HG03378 (cell line): Measurements from ENCODE around the gene DHX57.
A peak's percentile ranks its signal among the peaks of the same experiment; 100 is the strongest.

Experiments used
- ATAC-seq: cut with Tn5 transposase; IDR thresholded peaks from one replicate; pipeline ENCODE4 v1.9.1; 2021; ENCODE audit warnings: mild to moderate bottlenecking, moderate library complexity; ENCODE audit not compliant: unreplicated experiment

Gene DHX57, protein sequence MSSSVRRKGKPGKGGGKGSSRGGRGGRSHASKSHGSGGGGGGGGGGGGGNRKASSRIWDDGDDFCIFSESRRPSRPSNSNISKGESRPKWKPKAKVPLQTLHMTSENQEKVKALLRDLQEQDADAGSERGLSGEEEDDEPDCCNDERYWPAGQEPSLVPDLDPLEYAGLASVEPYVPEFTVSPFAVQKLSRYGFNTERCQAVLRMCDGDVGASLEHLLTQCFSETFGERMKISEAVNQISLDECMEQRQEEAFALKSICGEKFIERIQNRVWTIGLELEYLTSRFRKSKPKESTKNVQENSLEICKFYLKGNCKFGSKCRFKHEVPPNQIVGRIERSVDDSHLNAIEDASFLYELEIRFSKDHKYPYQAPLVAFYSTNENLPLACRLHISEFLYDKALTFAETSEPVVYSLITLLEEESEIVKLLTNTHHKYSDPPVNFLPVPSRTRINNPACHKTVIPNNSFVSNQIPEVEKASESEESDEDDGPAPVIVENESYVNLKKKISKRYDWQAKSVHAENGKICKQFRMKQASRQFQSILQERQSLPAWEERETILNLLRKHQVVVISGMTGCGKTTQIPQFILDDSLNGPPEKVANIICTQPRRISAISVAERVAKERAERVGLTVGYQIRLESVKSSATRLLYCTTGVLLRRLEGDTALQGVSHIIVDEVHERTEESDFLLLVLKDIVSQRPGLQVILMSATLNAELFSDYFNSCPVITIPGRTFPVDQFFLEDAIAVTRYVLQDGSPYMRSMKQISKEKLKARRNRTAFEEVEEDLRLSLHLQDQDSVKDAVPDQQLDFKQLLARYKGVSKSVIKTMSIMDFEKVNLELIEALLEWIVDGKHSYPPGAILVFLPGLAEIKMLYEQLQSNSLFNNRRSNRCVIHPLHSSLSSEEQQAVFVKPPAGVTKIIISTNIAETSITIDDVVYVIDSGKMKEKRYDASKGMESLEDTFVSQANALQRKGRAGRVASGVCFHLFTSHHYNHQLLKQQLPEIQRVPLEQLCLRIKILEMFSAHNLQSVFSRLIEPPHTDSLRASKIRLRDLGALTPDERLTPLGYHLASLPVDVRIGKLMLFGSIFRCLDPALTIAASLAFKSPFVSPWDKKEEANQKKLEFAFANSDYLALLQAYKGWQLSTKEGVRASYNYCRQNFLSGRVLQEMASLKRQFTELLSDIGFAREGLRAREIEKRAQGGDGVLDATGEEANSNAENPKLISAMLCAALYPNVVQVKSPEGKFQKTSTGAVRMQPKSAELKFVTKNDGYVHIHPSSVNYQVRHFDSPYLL (N-terminal part only)

DNA sequence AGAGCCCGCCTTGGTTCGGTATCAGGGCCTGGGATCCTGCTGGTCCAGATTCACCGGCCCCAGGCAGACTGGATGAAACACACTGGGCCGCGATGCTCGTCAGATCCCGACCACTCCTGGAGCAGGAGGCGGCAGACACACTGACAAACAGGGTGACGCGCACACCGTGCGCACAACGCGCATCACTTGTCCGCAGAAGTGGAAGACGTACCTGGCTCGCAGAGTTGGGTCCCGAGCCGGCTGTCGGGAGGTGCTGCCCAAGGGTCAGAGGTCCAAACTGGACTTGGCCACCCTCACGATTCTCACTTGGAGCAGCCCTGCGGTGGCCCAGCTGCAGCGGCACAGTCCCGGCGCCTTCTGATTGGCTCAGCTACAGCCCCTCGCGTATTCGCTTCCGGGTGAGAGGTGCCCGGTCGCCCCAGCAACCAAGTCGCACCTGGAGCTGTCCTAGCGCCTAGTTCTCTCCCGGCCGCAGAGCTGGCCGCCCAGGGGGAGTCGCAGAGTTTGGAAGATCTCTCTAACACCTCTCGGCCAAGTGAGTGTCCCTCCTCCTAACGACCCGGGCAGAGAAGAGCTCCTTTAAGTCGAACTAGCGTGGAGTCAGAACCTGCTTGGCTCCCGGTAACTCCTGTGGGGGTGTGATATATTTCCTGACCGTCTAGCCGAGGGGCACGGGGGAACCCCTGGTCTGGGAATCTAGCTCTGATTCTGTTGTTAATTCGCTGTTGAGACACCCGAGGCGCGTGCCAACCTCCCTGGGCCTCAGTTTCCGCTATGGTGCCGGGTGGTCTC, at the start of gene DHX57, which contains the start of gene MORN2:
DHX57 (minus strand) TSS at position 359 of the 792 bp plus-strand sequence. CDS start 7,529 bp downstream, outside the sequence.
MORN2 (plus strand) TSS at position 401 of the 792 bp plus-strand sequence.
- ATAC-seq: peak; percentile 98

DNA sequence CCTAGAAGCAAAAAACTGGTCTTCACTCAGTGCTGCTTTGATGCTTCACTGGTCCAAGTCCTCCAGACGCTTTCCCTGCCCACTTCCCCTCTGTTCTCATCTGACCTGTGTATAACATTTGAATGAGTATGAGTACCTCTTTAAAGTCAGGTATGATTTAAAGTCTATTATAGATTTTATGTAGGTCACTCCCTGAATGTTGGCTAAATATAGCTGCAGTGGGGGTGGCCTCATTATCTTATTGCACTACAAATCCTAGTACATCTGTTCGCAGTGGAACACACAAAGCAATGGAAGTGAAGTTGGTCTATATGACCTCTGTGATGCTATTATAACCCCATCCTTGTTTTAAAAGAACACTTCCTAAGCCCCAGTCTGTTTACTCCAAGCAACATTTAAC, 47.2 kb upstream of the DHX57 start:
- ATAC-seq: no peak

DNA sequence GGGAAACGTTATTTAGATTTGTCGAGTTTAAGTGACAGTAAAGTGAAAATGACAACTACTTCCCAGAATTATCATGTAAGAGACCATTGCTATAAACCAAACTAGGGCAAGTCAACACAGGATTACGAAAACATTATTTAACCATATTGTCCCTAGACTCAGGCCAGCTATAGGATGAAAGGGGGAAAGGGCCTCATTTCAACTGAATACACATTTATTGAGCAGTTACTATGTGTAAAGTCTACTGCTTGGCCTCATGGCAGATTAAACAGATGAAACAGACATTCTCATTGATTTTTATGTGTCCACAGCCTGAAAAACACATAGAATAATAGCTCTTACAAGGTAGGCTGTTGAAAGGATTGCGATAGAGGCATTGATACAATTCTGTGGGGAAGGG, 46.7 kb upstream of the DHX57 start:
- ATAC-seq: no peak

DNA sequence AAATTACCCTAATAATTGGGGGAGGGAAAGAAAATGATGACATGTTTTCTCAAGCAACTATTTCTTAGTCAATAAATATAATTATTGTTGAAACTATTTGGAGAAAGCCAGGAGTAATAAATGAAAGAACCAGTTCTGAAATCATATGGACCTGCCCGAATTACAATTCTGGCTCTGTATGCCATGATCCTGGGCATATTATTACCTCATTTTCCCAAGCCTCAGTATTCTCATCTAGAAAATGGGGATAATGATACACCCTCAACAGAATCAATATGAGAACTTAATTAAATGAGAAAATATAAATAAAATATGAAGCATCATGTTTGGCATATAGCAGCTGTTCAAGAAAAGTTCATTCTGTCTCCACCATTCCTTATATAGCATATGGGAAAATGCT, 36.9 kb upstream of the DHX57 start:
- ATAC-seq: no peak

DNA sequence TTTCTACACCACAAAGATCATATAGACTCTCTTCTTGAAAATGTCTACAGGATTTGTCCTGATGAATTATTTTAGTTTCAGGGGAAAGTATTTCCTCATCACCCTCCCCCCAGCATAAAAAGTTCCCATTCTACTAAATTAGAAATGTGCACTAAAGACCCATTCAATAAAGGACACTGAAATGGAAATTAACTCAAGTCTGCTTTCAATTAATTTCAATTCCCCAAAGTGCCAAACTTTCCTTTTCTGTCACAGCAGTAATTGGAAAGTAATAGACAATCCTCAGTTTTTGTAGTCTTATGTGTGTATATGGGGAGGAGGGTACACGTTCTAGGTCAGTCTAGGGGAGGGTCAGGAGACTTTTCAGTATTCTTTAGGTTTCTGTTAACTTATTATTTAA, 35.5 kb upstream of the DHX57 start:
- ATAC-seq: no peak

DNA sequence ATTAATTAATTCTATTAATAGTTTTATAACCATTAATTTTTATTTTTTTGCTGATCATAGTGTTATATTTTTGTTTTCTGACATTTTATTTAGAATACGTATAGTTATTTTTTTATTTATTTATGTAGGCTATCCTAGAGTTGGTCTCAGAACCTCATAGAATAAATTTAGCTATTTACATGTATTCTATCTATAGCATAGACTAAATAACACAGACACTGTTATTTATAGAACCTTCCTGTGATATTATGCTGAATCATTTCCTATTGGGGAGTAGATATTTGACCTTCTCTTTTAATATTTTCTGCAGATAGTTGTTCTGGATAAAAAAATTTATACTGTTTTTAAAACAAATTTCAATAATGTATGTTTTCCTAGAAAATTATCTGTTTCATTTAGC, 34.1 kb upstream of the DHX57 start:
- ATAC-seq: no peak

DNA sequence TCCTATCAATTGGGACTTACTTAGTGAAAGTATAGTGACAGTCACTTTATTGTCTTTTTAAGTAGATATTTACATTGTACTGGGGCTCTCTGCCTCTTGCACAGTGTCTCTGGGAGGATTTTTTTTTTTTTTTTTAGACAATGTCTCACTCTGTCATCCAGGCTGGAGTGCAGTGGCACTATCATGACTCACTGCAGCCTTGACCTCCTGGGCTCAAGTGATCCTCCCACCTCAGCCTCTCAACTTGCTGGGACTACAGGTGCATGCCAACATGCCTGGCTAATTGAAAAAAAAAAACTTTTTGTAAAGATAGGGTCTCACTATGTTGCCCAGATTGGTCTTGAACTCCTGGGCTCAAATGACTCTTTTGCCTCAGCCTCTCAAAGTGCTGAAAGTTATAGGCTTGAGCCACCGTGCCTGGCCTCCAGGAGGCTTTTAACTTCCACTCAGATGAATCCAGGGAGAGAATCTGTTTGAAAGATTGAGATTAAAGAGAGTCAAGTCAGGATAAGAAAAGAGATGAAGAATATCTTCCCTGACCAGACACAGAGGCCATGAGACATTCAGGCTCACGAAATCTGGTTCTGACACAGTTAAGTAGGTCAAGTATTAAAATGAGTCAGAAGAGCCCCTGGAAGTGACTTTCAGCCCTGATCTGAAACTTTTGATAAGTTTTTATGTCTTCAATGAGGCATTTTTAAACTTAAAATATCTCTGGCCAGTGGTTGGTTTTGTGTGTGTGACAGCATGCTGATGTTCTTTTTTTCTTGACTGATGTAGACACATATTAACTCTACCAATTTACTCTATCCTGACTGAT, 32.2 kb upstream of the DHX57 start:
- ATAC-seq: peak; percentile 93

DNA sequence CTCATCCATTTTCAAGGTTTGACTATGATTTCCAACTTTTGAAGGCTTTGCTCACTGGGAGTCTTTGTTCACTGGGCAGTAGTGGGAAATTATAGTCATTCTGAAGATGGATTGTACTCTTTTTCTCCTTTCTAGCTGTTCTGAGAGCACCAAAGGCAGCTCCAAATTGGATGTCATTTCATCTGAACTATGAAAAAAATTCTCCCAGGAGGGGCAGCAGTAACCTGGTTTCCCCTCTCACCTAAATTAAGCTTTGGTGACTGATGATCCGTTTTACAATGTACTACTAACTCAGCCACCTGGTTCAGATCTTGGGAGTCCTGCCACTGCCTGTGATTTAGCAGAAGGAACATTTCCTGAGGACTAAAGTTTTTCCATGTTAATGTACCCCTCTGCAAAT, 31.5 kb upstream of the DHX57 start:
- no peak for ATAC-seq

DNA sequence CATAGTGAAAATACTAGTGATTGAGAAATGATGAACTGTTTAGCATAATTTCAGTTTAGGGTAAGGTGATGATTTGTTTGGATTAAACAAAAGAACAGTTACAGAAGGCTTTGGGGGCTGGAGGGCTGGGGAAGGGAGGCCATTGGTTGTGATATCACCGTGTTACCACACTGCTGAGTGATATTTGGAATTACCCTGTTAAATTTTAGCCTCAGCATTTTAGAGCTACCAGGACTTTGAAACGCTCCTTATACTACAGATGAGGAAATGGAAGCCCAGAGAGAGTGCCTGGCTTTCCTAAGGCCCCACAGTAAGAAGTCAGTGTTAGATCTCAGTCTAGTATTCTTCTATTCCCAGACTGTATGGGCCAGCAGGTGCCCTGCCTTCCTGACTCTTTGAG, 29.5 kb upstream of the DHX57 start:
- no peak for ATAC-seq

DNA sequence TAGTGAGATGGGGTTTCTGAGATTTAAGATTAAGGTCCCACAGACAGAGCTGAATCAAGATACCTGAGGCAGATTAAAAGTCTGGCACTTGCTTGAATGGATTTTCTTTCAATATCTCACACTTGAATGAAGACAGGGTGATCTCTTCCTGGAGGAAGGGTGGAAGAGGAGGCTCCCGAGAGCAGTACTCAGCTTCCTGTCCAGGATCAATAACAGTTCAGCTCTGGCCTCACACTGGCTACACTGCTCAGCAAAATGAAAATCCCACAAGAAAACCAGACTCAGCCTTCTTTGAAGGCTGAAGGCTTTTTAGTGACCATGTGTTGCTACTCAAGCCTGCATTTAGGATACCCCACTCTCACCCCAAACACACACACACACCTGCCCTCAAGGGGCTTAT, 25.0 kb upstream of the DHX57 start:
- no peak for ATAC-seq

DNA sequence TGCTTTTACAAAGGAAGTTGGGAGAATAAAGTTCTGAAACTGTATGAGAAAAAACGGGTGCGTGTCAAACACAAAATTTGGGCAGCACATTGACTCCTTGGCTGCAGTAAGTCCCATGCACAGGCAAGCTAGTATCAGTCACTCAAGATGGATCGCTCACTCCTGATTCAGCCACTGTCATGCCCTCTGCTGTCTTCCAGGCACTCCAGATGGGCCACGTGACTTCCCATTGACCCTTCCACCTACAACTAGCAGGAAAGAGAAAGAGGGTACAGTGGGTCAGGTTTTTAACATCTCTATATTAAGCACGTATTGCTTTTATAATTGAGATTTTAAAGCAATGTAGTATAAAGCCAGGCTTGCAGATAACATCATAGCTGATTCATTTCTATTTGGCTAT, 22.5 kb upstream of the DHX57 start:
- no peak for ATAC-seq

DNA sequence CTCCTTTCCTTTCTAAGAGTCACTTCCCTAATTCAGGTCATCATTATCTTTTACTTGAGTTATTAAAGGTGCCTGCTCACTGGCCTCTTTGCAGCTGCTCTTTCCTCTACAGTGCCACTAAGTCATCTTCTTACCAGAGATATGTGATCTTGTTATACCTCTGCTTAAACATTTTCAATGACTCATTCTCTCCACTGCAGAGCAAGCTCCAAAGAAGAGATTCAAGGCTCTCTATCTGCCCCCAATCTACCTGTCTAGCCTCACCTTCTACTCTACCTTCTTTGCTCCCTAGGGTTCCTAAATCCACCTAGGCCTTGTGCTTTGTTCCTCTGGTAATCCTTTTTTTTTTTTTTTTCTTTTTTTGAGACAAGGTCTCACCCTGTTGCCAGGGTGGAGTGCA, 17.1 kb upstream of the DHX57 start:
- ATAC-seq: no peak

DNA sequence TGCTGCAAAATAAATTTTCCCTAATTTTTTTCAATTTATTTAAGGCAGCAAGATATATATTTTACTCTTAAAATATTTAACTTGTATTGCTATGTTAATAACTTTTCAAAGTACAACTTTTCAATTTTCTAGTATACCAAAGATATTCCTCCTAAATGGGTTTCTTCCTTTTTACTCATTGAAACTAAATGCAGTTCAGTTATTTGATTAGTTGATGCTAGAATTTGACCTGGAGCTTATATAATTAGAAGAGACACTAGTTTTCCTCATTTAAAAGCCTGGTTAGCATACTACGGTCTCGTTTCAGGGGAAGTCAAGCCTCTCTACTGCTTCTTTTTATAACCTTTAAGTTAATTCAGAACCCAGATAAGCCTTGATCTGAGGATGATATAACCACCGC, 13.8 kb upstream of the DHX57 start, which contains the start of gene ARHGEF33:
ARHGEF33 (plus strand) TSS at position 301 of the 400 bp plus-strand sequence. CDS start 29,573 bp downstream, outside the sequence.
- no peak for ATAC-seq

DNA sequence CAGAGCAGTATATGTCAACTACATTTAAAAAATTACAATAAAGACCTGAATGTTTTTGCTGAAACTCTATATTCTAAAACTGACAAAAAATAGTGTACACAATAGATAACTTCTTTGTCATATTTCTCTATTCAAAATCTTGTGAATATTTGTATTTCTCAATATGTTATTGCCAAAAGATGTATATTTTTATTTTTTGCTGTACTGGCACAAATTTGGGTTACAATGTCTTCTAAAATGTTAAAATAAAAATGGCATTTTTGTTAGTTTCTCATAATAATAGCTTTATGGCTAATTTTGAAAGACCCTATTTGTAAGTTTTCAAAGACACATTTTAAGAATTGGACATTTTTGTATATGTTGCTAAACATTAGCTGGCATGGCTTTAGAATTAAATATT, 13.3 kb upstream of the DHX57 start:
- ATAC-seq: no peak

DNA sequence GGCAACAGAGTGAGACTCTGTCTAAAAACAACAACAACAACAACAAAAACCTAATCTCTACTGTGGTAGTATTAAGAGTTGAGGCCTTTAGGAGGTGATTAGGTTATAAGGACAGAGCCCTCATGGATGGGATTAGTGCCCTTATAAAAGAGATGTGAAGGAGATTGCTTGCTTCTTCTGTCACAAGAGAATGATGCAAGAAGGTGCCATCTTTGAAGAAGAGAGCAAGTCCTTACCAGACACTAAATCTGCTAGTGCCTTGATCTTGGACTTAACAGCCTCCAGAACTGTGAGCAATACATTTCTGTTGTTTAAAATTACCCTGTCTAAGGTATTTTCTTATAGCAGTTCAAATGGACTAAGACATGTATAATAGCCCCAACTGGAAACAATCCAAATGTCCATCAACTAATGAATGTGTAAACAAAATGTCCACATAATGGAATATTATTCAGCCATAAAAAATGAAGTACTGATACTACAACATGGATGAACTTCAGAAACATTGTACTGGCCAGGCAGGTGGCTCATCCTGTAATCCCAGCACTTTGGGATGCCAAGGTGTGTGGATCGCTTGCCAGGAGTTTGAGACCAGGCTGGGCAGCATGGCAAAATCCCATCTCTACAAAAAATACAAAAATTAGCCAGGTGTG, 12.3 kb upstream of the DHX57 start:
- no peak for ATAC-seq

DNA sequence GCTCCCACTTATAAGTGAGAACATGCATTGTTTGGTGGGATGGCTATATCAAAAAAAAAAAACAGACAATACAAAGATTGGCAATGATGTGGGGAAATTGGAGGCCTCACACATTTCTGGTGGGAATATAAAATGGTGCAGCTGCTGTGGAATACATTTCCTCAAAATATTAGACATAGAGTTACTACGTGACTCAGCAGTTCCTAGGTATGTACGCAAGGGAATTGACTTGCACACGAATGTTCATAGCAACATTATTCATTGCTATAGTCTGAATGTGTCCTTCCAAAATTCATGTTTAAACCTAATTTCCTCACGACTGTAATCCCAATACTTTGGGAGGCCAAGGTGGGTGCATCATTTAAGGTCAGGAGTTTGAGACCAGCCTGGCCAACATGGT, 11.6 kb upstream of the DHX57 start:
- no peak for ATAC-seq

DNA sequence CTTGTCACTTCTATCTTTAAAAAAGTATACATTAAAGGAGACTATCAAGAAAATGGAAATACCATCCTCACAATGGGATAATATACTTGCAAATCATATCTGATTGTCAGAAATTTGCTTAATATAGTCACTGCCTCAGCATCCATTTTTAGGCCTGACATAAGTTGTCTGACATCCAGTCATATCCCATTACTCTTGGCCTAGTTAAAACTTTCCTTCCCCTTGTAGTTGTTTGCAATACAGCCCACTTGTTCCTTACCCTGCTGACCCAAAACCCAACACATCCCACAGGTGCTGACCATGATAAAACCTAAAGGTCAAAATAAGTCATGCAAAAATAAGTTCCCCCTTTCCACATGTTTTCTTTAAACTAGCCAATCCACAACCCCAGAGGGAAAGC, 10.3 kb upstream of the DHX57 start:
- no peak for ATAC-seq

DNA sequence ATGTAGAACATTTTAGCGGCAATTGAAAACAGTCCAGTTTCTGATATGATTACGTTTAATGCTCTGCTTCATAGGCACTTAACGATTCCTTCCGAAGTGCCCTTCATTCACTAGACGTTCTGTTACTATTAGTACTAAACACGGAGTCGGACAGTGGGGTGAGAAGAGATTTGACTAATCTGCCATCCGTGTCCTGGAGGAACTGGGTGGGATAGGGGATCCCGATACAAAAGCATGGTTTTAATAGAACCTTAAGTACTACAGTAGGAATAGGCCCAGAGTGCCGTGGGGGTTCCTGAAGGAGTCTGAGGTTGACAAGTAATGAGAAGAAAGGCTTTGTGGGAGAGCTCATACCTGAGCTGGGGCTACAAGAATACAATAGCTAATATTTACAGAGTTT, 673 bp upstream of the DHX57 start:
- ATAC-seq: no peak

DNA sequence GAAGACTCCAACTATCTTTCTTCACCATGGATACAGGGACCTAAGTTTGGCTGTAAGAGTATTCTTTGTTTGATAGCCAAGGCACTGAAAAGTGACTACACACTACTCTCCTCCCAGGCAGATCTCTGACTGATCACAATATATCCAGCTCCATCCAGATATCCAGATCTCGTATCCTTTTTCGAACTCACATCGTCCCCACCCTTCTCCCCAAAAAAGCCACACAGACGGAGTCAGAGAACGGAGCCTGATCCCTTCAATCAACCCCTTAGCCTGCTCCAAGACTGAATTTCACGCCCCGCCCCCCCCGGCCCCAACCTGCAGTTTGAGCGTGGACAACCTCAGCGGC, 533 bp downstream of the DHX57 start:
- ATAC-seq: no peak
